OCI-LY1 (cell line): ENCODE results near the gene ZNF14.

ENCODE experiments used
- H2AFZ ChIP-seq: fragments of 200-600 bp; sonication (generic), shearing (Covaris generic); 2 replicates; pipeline ENCODE4 v1.6.0; 2014; ENCODE audit warnings: antibody characterized with exemption, mild to moderate bottlenecking, low read length
- H3F3A ChIP-seq: fragments of 200-600 bp; sonication (generic), shearing (Covaris generic); 2 replicates; pipeline ENCODE4 v1.6.0; 2014; ENCODE audit warnings: mild to moderate bottlenecking, antibody characterized with exemption, low read length, moderate library complexity; ENCODE audit not compliant: insufficient read depth
- H3K27ac ChIP-seq: fragments of 200-600 bp; sonication (generic); 2 replicates; pipeline ENCODE4 v1.5.1; 2014; ENCODE audit warnings: low read length, mixed run types, mild to moderate bottlenecking, low read depth; ENCODE audit not compliant: poor library complexity, severe bottlenecking
- H3K27me3 ChIP-seq: fragments of 200-600 bp; sonication (generic); 2 replicates; pipeline ENCODE4 v1.6.0; 2014; ENCODE audit warnings: antibody characterized with exemption, mild to moderate bottlenecking, low read length, moderate library complexity; ENCODE audit not compliant: insufficient read depth
- H3K36me3 ChIP-seq: fragments of 200-600 bp; sonication (generic); 2 replicates; pipeline ENCODE4 v1.6.1; 2014; ENCODE audit warnings: mild to moderate bottlenecking, antibody characterized with exemption, low read length, moderate library complexity, mixed read lengths; ENCODE audit not compliant: insufficient read depth
- H3K4me1 ChIP-seq: fragments of 200-600 bp; sonication (generic); 2 replicates; pipeline ENCODE4 v1.5.1; 2014; ENCODE audit warnings: mild to moderate bottlenecking, low read length, moderate library complexity; ENCODE audit not compliant: insufficient read depth, severe bottlenecking
- H3K4me2 ChIP-seq: fragments of 200-600 bp; sonication (generic), shearing (Covaris generic); 2 replicates; pipeline ENCODE4 v1.6.1; 2014; ENCODE audit warnings: low read length
- H3K4me3 ChIP-seq: fragments of 200-600 bp; sonication (generic); 2 replicates; pipeline ENCODE4 v1.5.1; 2014; ENCODE audit warnings: low read length, low read depth, mild to moderate bottlenecking, mixed read lengths; ENCODE audit not compliant: poor library complexity, severe bottlenecking
- H3K79me2 ChIP-seq: fragments of 200-600 bp; shearing (Covaris generic); 2 replicates; pipeline ENCODE4 v1.6.1; 2016; ENCODE audit warnings: mixed run types, low read length, mixed read lengths; ENCODE audit not compliant: insufficient read depth
- H3K9ac ChIP-seq: fragments of 200-600 bp; sonication (generic), shearing (Covaris generic); 2 replicates; pipeline ENCODE4 v1.6.1; 2014; ENCODE audit warnings: mild to moderate bottlenecking, low read length, mixed read lengths
- H3K9me2 ChIP-seq: fragments of 200-600 bp; sonication (generic), shearing (Covaris generic); 2 replicates; pipeline ENCODE4 v1.6.1; 2014; ENCODE audit warnings: low read depth, mild to moderate bottlenecking, low read length, mixed read lengths
- H3K9me3 ChIP-seq: fragments of 200-600 bp; shearing (Covaris generic); 2 replicates; pipeline ENCODE4 v1.6.1; 2014; ENCODE audit warnings: low read length, mixed read lengths
- H4K20me1 ChIP-seq: fragments of 200-600 bp; sonication (generic), shearing (Covaris generic); 2 replicates; pipeline ENCODE4 v1.6.0; 2016; ENCODE audit warnings: mild to moderate bottlenecking, low read length; ENCODE audit not compliant: insufficient read depth
- CTCF ChIP-seq: fragments of 200-600 bp; sonication (generic), shearing (Covaris generic); IDR thresholded peaks from 2 replicates; pipeline ENCODE4 v1.5.1; 2017; ENCODE audit warnings: mild to moderate bottlenecking, antibody characterized with exemption, low read length, moderate library complexity, mixed read lengths
- EZH2 ChIP-seq: fragments of 200-600 bp; sonication (generic), shearing (Covaris generic); IDR thresholded peaks from 2 replicates; pipeline ENCODE4 v1.8.0; 2017; ENCODE audit warnings: borderline replicate concordance, mixed run types, mild to moderate bottlenecking, antibody characterized with exemption, low read length, moderate library complexity, mixed read lengths

The ZNF14 gene

DNA sequence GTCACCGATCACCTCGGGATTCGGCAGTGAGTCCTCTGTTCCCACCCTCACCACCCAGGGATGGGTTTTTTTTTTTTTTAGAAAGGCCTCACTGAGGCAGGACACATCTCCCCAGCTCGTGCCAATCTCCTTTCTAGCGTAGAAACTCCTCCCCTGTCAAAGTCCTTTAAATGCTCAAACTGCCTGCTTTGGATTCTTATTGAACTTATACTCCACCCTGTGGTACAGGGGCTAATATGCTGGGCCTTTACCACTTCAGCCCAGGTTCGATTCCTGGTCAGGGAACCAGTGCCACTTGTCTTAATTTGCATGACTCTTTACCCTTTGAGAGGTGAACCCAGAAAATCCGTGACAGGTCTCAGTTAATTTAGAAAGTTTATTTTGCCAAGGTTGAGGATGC, 8.3 kb upstream of the ZNF14 start:
- no peaks in the 10 kb centered on the region for H3K27me3 ChIP-seq

DNA sequence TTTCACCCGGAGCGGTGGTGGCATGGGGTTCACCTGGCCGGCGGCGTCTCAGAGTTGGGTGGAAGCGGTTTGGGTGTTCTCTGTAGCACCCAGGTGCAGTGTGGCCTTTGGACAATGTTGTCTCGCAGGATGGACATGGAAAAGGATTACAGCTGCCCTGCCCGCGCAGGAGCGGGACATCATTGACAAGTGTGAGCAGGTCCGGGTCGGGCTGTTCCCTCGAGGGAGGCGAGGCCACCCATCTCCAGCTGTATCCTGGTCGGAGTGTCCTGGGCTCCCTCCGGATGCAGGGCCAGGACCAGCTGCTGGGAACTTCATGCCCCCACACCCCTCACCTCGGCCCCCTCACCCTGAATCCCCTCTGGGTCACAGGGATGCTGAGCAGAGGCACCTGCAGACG, 7.8 kb upstream of the ZNF14 start:
- H3K9ac ChIP-seq = no peak overlapping the region
- H3F3A ChIP-seq = no peaks in the 10 kb centered on the region
- H3K36me3 ChIP-seq = no peaks in the 10 kb centered on the region
- H3K27me3 ChIP-seq = no peaks in the 10 kb centered on the region
- no peak overlapping the region for H3K4me2 ChIP-seq
- H3K79me2 ChIP-seq = no peaks in the 10 kb centered on the region
- no peaks in the 10 kb centered on the region for H3K9me3 ChIP-seq
- no peaks in the 10 kb centered on the region for H3K4me1 ChIP-seq
- TF ChIP-seq EZH2 (no peak), CTCF (no peak)
- no peak overlapping the region for H3K4me3 ChIP-seq
- no peaks in the 10 kb centered on the region for H4K20me1 ChIP-seq
- H3K27ac ChIP-seq = no peak overlapping the region
- H3K9me2 ChIP-seq = no peaks in the 10 kb centered on the region
- H2AFZ ChIP-seq = no peak overlapping the region

More for the DNA sequence above, 8.3 kb upstream of the ZNF14 start:
- Histone ChIP-seq H3K79me2 (no peaks in the 10 kb centered on the region), H3K9me3 (no peaks in the 10 kb centered on the region), H2AFZ (no peak overlapping the region), H3K9ac (no peak overlapping the region), H3K27ac (no peak overlapping the region), H3K36me3 (no peaks in the 10 kb centered on the region), H4K20me1 (no peaks in the 10 kb centered on the region), H3K4me1 (no peaks in the 10 kb centered on the region), H3F3A (no peaks in the 10 kb centered on the region), H3K9me2 (no peaks in the 10 kb centered on the region), H3K4me2 (no peak overlapping the region), H3K4me3 (no peak overlapping the region)
- no peak for TF ChIP-seq CTCF
- no peak for TF ChIP-seq EZH2

- no peaks in the 10 kb centered on the region for H3K79me2 ChIP-seq
- no peaks in the 10 kb centered on the region for H3K9me2 ChIP-seq
- no peaks in the 10 kb centered on the region for H3F3A ChIP-seq
- H3K36me3 ChIP-seq = no peaks in the 10 kb centered on the region; the same call in 1 of the 2 replicates
- no peaks in the 10 kb centered on the region for H3K9me3 ChIP-seq
- H3K27me3 ChIP-seq = no peaks in the 10 kb centered on the region
- TF ChIP-seq CTCF (no peak), EZH2 (no peak)
- no peak overlapping the region for H3K4me3 ChIP-seq
- H3K9ac ChIP-seq = no peak overlapping the region
- no peaks in the 10 kb centered on the region for H4K20me1 ChIP-seq
- no peak overlapping the region for H2AFZ ChIP-seq
- H3K4me1 ChIP-seq = peaks cover 2% of the 10 kb centered on the region
- H3K4me2 ChIP-seq = no peak overlapping the region
- H3K27ac ChIP-seq = no peak overlapping the region
Measured at GRCh38 chr19:19738564-19738963, 5.7 kb upstream of the ZNF14 start.
